Fibroblast of lung (primary cell): ENCODE measurements around the gene INHBC.

ENCODE experiments used
- EZH2 ChIP-seq: IDR thresholded peaks from 2 replicates; pipeline ENCODE4 v1.5.1; 2012; ENCODE audit warnings: low read length, control low read depth, mild to moderate bottlenecking; ENCODE audit errors: missing control alignments
- TF ChIP-seq, protein P1 (sequence below), 2 donors: IDR thresholded peaks in 1 of 2; conservative IDR thresholded peaks in 1 of 2; 1 replicate in 1 of 2; 2 replicates in 1 of 2; pipeline ENCODE4 v1.5.1; 2011 to 2012; ENCODE audit warnings: low read length in 2 of 2, control low read depth in 1 of 2, inconsistent platforms in 1 of 2, low read depth in 1 of 2, mild to moderate bottlenecking in 1 of 2

DNA sequence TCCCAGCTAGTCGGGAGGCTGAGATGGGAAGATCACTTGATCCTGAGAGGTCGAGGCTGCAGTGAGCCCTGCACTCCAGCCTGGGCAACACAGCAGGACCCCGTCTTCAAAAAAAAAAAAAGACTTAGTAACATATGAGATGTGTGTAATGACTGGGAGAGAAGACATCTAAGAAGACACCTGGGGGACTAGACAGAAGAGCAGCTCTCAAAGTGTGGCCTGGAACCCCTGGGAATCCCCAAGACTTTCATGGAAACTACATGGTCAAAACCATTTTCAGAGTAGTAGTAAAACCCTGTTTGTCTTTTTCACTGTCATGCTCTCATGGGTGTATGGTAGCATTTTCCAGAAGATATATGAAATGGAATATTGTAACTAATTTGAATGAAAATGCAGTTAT lies 49.0 kb upstream of the INHBC start:
- TF ChIP-seq EZH2 = no peak
- TF ChIP-seq, protein P1, sequence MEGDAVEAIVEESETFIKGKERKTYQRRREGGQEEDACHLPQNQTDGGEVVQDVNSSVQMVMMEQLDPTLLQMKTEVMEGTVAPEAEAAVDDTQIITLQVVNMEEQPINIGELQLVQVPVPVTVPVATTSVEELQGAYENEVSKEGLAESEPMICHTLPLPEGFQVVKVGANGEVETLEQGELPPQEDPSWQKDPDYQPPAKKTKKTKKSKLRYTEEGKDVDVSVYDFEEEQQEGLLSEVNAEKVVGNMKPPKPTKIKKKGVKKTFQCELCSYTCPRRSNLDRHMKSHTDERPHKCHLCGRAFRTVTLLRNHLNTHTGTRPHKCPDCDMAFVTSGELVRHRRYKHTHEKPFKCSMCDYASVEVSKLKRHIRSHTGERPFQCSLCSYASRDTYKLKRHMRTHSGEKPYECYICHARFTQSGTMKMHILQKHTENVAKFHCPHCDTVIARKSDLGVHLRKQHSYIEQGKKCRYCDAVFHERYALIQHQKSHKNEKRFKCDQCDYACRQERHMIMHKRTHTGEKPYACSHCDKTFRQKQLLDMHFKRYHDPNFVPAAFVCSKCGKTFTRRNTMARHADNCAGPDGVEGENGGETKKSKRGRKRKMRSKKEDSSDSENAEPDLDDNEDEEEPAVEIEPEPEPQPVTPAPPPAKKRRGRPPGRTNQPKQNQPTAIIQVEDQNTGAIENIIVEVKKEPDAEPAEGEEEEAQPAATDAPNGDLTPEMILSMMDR (conservative IDR thresholded peaks at IDR 0.05 in 1 of 2, IDR thresholded peaks at IDR 0.05 in 1 of 2; ENCODE audit: low read depth in 1 of 2, low read length in 2 of 2) = no peak
